GM13976 (cell line): Measurements from ENCODE around the gene MYO1E.

Source experiments
- DNase-seq: peaks from one replicate; pipeline ENCODE4 v3.0.0; 2012; ENCODE audit warnings: low spot score
- in situ Hi-C: fragments of 300-500 bp; cut with MboI; formaldehyde crosslinking; loops from one replicate; pipeline ENCODE4 v1.12.0; 2022; ENCODE audit warnings: low sequenced_read_pairs, mixed read lengths, inconsistent platforms; ENCODE audit not compliant: unreplicated experiment
- TF ChIP-seq, protein P1 (sequence below): IDR thresholded peaks from 2 replicates; pipeline ENCODE4 v1.5.1; 2012; ENCODE audit warnings: borderline replicate concordance, mild to moderate bottlenecking; ENCODE audit not compliant: insufficient read depth; ENCODE audit errors: extremely low read depth, missing control alignments, control extremely low read depth

The MYO1E gene

DNA sequence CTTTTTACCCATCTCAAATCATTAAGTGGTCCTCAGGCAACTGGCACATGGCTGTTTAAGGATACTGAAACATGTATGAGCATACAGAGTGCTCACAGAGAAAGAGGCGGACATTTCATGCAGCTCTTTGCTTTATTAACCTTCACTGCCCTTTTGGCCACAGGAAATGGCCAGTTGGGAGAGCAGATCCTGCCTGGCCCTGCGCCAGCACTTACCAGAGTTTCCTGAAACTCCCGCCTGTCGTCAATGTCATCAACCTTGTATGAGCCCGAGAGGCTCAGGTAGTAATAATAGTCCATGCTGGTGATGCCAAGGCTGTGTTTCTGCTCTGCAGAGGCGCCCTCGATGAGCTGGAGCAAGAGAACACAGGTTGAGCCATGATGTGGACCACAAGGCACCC is 148.2 kb downstream of the MYO1E start:
- TF ChIP-seq, protein P1, sequence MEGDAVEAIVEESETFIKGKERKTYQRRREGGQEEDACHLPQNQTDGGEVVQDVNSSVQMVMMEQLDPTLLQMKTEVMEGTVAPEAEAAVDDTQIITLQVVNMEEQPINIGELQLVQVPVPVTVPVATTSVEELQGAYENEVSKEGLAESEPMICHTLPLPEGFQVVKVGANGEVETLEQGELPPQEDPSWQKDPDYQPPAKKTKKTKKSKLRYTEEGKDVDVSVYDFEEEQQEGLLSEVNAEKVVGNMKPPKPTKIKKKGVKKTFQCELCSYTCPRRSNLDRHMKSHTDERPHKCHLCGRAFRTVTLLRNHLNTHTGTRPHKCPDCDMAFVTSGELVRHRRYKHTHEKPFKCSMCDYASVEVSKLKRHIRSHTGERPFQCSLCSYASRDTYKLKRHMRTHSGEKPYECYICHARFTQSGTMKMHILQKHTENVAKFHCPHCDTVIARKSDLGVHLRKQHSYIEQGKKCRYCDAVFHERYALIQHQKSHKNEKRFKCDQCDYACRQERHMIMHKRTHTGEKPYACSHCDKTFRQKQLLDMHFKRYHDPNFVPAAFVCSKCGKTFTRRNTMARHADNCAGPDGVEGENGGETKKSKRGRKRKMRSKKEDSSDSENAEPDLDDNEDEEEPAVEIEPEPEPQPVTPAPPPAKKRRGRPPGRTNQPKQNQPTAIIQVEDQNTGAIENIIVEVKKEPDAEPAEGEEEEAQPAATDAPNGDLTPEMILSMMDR, result no peak
- DNase-seq, result no peak
- in situ Hi-C loops, result no loop called here

DNA sequence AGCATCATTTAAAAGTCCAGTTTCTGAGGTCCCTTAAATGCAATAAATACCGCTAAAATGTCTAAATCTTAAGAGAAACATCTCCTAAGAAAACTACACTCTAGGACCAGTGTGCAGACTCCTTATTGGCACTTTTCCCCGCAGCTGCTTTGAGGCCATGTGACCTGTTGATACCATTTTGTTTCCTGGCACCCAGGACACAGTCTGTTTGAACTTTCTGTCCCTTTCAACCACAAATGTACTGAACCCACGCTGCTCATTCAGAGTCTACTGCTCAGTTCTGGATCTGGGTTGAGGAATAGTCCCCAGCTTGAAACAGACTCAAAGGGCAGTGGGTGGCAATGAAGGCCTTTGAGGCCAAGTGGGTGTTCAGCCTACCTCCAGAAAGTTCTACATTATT is 148.9 kb downstream of the MYO1E start:
- in situ Hi-C loops, result no loop called here
- DNase-seq, result no peak

DNA sequence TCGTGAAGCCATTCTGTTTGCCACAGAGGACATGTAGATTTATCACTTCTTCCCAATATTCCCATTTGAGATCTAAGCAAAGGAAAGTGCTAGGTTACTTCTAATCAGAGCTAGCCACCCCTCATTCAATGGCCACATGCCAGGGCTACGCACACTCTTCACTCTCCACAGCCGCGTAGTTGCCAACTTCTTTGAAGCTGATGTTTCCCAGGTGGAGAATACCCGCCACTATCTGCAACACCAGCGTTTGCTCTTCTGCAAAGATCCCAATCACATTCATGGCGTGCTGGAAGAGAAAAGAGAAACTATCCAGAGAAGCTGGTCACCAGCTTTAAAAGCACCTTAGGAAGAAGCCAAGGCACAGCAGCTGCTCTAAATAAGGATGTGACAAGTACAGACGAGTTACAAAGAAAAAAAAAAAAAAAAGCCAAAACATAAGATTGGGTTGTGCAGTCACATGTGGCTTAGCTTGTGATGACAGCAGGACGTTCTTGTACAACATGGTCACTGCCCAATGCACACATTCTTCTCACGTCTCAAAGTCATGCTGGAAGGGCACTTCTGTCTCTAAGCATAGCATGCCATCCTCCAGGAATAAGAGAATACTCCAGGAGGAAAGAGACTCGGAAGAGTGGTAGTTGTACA is 149.6 kb downstream of the MYO1E start:
- TF ChIP-seq, protein P1, result no peak
- in situ Hi-C loops, result no loop called here
- DNase-seq, result no peak

More for the DNA sequence above, 148.9 kb downstream of the MYO1E start:
- TF ChIP-seq, protein P1, result no peak

DNA sequence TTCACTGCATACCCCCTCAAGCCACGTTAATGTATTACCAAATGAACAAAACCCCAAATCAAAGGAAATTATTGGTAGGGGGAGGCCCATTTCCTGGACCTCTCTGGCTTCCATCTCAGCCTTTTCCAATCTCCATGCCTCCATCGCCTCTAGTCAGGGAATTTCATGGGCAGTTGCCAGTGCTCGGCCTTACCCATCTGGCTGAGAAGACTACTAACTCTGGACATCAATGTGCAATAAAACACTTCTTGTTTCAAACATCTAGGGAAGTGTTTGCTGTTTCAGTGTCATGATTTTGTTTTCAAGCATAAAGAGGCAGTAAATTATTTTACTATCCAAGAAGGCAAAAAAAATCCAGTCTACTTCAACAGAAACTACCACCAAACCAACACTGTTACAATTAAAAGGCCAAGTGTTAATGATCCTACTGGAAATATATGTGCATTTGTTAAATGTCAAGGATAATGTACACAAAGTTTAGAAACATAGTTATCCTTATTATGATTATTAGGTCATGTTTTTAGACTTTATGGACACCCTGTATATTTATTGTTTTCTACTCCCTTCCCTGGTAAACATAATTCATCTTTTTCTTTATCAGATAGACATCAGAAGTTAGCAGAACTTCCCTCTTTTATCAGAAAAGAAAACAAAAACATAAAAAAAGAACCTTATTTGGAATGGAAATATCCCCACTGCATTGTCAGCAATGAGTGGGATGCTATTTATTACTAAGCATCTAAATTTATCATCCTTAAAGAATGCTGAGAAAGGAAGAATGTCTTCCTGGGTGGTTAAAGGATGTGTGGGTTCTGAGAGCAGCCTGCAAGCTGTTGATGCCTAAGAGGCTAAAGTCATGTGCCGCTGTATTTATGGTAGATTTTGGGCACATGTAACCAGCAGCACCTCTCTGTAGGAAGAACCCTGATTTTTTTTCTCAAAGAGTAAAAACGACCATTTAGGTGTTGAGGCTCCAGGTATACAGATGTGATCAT is 150.9 kb downstream of the MYO1E start:
- DNase-seq, result no peak
- TF ChIP-seq, protein P1, result no peak
- in situ Hi-C loops, result no loop called here

DNA sequence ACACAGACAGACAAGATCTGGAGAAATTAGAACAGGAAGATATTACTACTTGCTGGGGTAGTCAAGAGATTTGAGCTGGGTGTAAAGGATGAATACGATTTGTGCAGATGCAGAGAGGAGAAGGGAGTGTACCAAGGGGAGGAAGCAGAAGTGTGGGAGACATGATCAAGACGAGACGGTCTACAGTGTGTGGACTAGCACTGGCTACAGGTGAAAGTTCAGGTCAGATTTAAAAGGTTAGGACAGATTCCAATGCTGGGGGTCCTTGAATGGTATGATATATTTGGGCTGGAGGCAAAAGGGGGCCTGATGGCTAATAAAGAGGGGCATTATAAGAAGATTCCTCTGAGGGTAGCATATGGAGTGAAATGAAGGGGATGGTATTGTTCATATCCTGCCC is 154.0 kb downstream of the MYO1E start:
- TF ChIP-seq, protein P1, result no peak
- no peak for DNase-seq
- in situ Hi-C loops, result no loop called here

DNA sequence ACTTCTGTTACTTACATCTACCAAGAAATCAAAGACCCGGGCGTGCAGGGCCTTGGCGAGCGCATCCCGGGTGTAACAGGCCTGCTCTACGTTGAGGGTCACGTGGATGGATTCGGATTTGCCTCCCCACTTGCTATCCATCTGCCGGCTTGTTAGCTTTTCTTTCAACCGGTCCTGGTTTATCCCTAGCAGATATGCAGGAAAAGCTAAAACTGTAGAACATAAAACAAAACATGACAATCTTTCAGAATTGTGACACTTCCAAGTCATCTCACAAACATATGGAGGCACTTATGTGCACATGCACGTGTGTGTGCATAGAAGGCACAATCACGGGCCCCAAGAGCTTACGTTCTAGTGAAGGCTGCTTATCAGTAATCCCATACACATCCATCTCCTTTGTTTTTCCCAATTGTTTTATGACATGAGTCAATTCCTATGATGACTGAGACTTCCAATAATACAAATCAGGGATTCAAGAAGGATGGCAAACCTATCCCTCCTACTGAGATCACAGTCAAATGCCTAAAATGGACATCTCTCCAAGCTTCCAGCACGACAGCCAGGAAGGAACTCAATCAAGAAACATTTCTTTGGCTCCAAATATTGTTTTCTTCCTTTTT is 154.7 kb downstream of the MYO1E start:
- TF ChIP-seq, protein P1, result no peak
- in situ Hi-C loops, result no loop called here
- DNase-seq, result no peak
